H1 (cell line): ENCODE data around the gene TBC1D2. TPM values are rescaled to one million over a fixed set of nuclear protein-coding genes. Genes with fewer than 3 reads are reported as not detected.

Source experiments
- CTCF ChIA-PET: fragments of 300-600 bp; sonication (Branson Sonifier 250); formaldehyde crosslinking; loops from one replicate; lab custom pipeline; 2021; ENCODE audit not compliant: partially characterized antibody; lab: Charles Lee
- POLR2A ChIA-PET: fragments of 300-600 bp; sonication (Branson Sonifier 250); formaldehyde crosslinking; loops from one replicate; lab custom pipeline; 2021; ENCODE audit warnings: inconsistent platforms; ENCODE audit not compliant: partially characterized antibody; lab: Charles Lee
- DNase-seq, 2 experiments: peaks; one replicate each; pipeline versions ENCODE4 v3.0.0 to v3.0.0-alpha.2; 2010 to 2022; ENCODE audit warnings: low spot score in 2 of 2, low read depth in 1 of 2, mixed read lengths in 1 of 2
- FAIRE-seq: peaks from 2 replicates; lab custom pipeline; 2011; peaks lifted over from hg19 to GRCh38; lab: Jason Lieb, UNC
- H2AFZ ChIP-seq: 2 replicates; pipeline ENCODE4 v1.8.1; 2012; ENCODE audit warnings: low read length, inconsistent platforms
- H2AK5ac ChIP-seq: 2 replicates; pipeline ENCODE4 v1.6.1; 2013; ENCODE audit warnings: low read depth, low read length
- H2BK120ac ChIP-seq: replicated peaks from 2 replicates; pipeline ENCODE3; 2013; ENCODE audit warnings: low read depth, low read length, inconsistent platforms
- H2BK12ac ChIP-seq: 2 replicates; pipeline ENCODE4 v1.6.1; 2013; ENCODE audit warnings: low read depth, low read length
- H2BK15ac ChIP-seq: 2 replicates; pipeline ENCODE4 v1.6.1; 2013; ENCODE audit warnings: low read length
- H2BK20ac ChIP-seq: 2 replicates; pipeline ENCODE4 v1.6.1; 2013; ENCODE audit warnings: low read length
- H2BK5ac ChIP-seq: 2 replicates; pipeline ENCODE4 v1.6.1; 2013; ENCODE audit warnings: low read depth, low read length
- H3K14ac ChIP-seq: 2 replicates; pipeline ENCODE4 v1.6.1; 2013; ENCODE audit warnings: inconsistent platforms; ENCODE audit not compliant: insufficient read length
- H3K18ac ChIP-seq: 2 replicates; pipeline ENCODE4 v1.6.1; 2013; ENCODE audit warnings: low read length; ENCODE audit errors: extremely low read depth
- H3K23ac ChIP-seq: 2 replicates; pipeline ENCODE4 v1.6.1; 2013; ENCODE audit warnings: inconsistent platforms; ENCODE audit not compliant: insufficient read length
- H3K23me2 ChIP-seq: 2 replicates; pipeline ENCODE4 v1.6.1; 2013; ENCODE audit warnings: low read depth, low read length
- H3K27ac ChIP-seq: 2 replicates; pipeline ENCODE4 v1.6.1; 2011; ENCODE audit warnings: low read depth, low read length, inconsistent platforms
- H3K27me3 ChIP-seq, 4 experiments: replicated peaks in 1 of 4; 1 replicate in 1 of 4; 2 replicates in 3 of 4; pipeline versions ENCODE4 v1.6.1 to v1.8.1; 2011 to 2013; ENCODE audit warnings: low read length in 3 of 4, mild to moderate bottlenecking in 3 of 4, inconsistent platforms in 2 of 4, mixed read lengths in 2 of 4, moderate library complexity in 1 of 4; ENCODE audit not compliant: control insufficient read depth in 3 of 4, insufficient read depth in 3 of 4; ENCODE audit errors: extremely low read depth in 1 of 4
- H3K36me3 ChIP-seq, 4 experiments: 2 replicates each; pipeline versions ENCODE4 v1.6.1 to v1.8.1; 2011 to 2013; ENCODE audit warnings: mild to moderate bottlenecking in 4 of 4, low read length in 3 of 4, moderate library complexity in 2 of 4, control low read depth in 1 of 4, inconsistent platforms in 1 of 4; ENCODE audit not compliant: insufficient read depth in 4 of 4, control insufficient read depth in 2 of 4
- H3K4ac ChIP-seq: replicated peaks from 2 replicates; pipeline ENCODE3; 2013; ENCODE audit warnings: low read length, low read depth, mixed read lengths, inconsistent platforms; ENCODE audit not compliant: insufficient read length
- H3K4me1 ChIP-seq, 4 experiments: replicated peaks in 1 of 4; 1 replicate in 1 of 4; 2 replicates in 3 of 4; pipeline versions ENCODE4 v1.6.1 to v1.8.1; 2011 to 2013; ENCODE audit warnings: low read length in 3 of 4, inconsistent platforms in 2 of 4, mixed read lengths in 1 of 4; ENCODE audit not compliant: insufficient read depth in 4 of 4, control insufficient read depth in 3 of 4
- H3K4me2 ChIP-seq, 2 experiments: 2 replicates each; pipeline versions ENCODE4 v1.6.1 to v1.8.1; 2011 to 2013; ENCODE audit warnings: low read depth in 2 of 2, low read length in 2 of 2, control low read depth in 1 of 2, inconsistent platforms in 1 of 2, mild to moderate bottlenecking in 1 of 2; ENCODE audit not compliant: insufficient read depth in 1 of 2
- H3K4me3 ChIP-seq, 4 experiments: fragments of 200-600, 300-600 bp in 1 of 4; sonication (generic), shearing (Covaris generic), sonication (Bioruptor Twin) in 1 of 4; 2 replicates each; pipeline versions ENCODE4 v1.5.1 to v1.8.1; 2011 to 2016; ENCODE audit warnings: low read length in 4 of 4, low read depth in 3 of 4, control low read depth in 2 of 4, inconsistent platforms in 2 of 4, mild to moderate bottlenecking in 2 of 4, mixed read lengths in 1 of 4, moderate library complexity in 1 of 4; ENCODE audit not compliant: insufficient read depth in 2 of 4; ENCODE audit errors: extremely low read depth in 1 of 4
- H3K56ac ChIP-seq: replicated peaks from 2 replicates; pipeline ENCODE3; 2013; ENCODE audit warnings: low read depth, mild to moderate bottlenecking, mixed read lengths, low read length, inconsistent platforms; ENCODE audit not compliant: insufficient read length
- H3K79me1 ChIP-seq: 2 replicates; pipeline ENCODE4 v1.6.1; 2013; ENCODE audit warnings: low read depth, low read length, control low read depth
- H3K79me2 ChIP-seq, 2 experiments: 2 replicates each; pipeline versions ENCODE4 v1.6.1 to v1.8.1; 2012 to 2013; ENCODE audit warnings: low read length in 2 of 2, mild to moderate bottlenecking in 2 of 2, inconsistent platforms in 1 of 2; ENCODE audit not compliant: insufficient read depth in 2 of 2, control insufficient read depth in 1 of 2
- H3K9ac ChIP-seq, 4 experiments: replicated peaks in 1 of 4; 1 replicate in 1 of 4; 2 replicates in 3 of 4; pipeline versions ENCODE4 v1.6.1 to v1.8.1; 2011 to 2013; ENCODE audit warnings: low read depth in 3 of 4, low read length in 3 of 4, control low read depth in 2 of 4, mild to moderate bottlenecking in 2 of 4, moderate library complexity in 2 of 4, inconsistent platforms in 1 of 4; ENCODE audit errors: extremely low read depth in 1 of 4
- H3K9me3 ChIP-seq, 2 experiments: 2 replicates each; pipeline versions ENCODE4 v1.6.1 to v1.8.1; 2012 to 2013; ENCODE audit warnings: mild to moderate bottlenecking in 2 of 2, moderate library complexity in 2 of 2, control low read depth in 1 of 2, inconsistent platforms in 1 of 2, low read depth in 1 of 2, low read length in 1 of 2, mixed read lengths in 1 of 2; ENCODE audit not compliant: insufficient read depth in 2 of 2
- H4K20me1 ChIP-seq, 2 experiments: replicated peaks in 1 of 2; 2 replicates each; pipeline versions ENCODE3 to v1.8.1; 2011 to 2013; ENCODE audit warnings: inconsistent platforms in 2 of 2, low read length in 2 of 2, mild to moderate bottlenecking in 1 of 2; ENCODE audit not compliant: insufficient read depth in 2 of 2, control insufficient read depth in 1 of 2
- H4K5ac ChIP-seq: 2 replicates; pipeline ENCODE4 v1.6.1; 2013; ENCODE audit warnings: low read length, low read depth, mixed read lengths, inconsistent platforms; ENCODE audit not compliant: insufficient read length
- H4K8ac ChIP-seq: 2 replicates; pipeline ENCODE4 v1.8.0; 2013; ENCODE audit warnings: mild to moderate bottlenecking, moderate library complexity, low read length, inconsistent platforms; ENCODE audit not compliant: insufficient read depth; ENCODE audit errors: extremely low read depth
- H4K91ac ChIP-seq: replicated peaks from 2 replicates; pipeline ENCODE3; 2013; ENCODE audit warnings: low read length, mixed read lengths, inconsistent platforms; ENCODE audit not compliant: insufficient read length
- CTBP2 ChIP-seq: IDR thresholded peaks from 2 replicates; pipeline ENCODE4 v1.7.0; 2011; ENCODE audit warnings: borderline replicate concordance, mild to moderate bottlenecking, moderate library complexity, mixed read lengths, low read length; ENCODE audit not compliant: insufficient read depth, insufficient read length
- EZH2 ChIP-seq: fragments of 200-600 bp; sonication (generic); IDR thresholded peaks from 2 replicates; pipeline ENCODE4 v1.7.1; 2012; ENCODE audit warnings: low read depth, mild to moderate bottlenecking, moderate library complexity, low read length, inconsistent platforms; ENCODE audit not compliant: severe bottlenecking
- HDAC2 ChIP-seq, 2 experiments: fragments of 300-600 bp in 1 of 2; sonication (generic) in 1 of 2; IDR thresholded peaks; 2 replicates each; pipeline ENCODE4 v1.6.1; 2011 to 2012; ENCODE audit warnings: low read depth in 2 of 2, low read length in 2 of 2, mild to moderate bottlenecking in 2 of 2, moderate library complexity in 2 of 2, borderline replicate concordance in 1 of 2, inconsistent platforms in 1 of 2
- RAD21 ChIP-seq, 2 experiments: IDR thresholded peaks in 1 of 2; conservative IDR thresholded peaks in 1 of 2; 2 replicates each; pipeline ENCODE4 v1.6.1; 2011; ENCODE audit warnings: low read depth in 2 of 2, low read length in 2 of 2, improper control_type of control experiment in 1 of 2, inconsistent platforms in 1 of 2, mild to moderate bottlenecking in 1 of 2, moderate library complexity in 1 of 2
- RFX5 ChIP-seq: IDR thresholded peaks from 2 replicates; pipeline ENCODE4 v1.6.1; 2011; ENCODE audit warnings: low read depth, low read length, improper control_type of control experiment, borderline replicate concordance
- SP1 ChIP-seq: IDR thresholded peaks from 2 replicates; pipeline ENCODE4 v1.6.1; 2011; ENCODE audit warnings: low read depth, low read length
- SP4 ChIP-seq: IDR thresholded peaks from 2 replicates; pipeline ENCODE4 v1.6.1; 2012; ENCODE audit warnings: low read length, inconsistent platforms
- USF2 ChIP-seq: IDR thresholded peaks from 2 replicates; pipeline ENCODE4 v1.6.1; 2011; ENCODE audit warnings: low read length, improper control_type of control experiment
- WGBS, 2 experiments: shearing (Covaris generic) in 1 of 2; methylation state at CpG; one replicate each; pipeline versions ENCODE4 v1.1.6 to v1.1.7; 2013 to 2015; ENCODE audit warnings: low lambda C conversion rate in 2 of 2, mixed read lengths in 2 of 2, inconsistent platforms in 1 of 2, low coverage in 1 of 2, missing lambda C conversion rate in 1 of 2; ENCODE audit not compliant: insufficient replicate concordance in 2 of 2, insufficient coverage in 1 of 2, insufficient read length in 1 of 2; ENCODE audit errors: extremely low coverage in 1 of 2, missing lambda C conversion rate in 1 of 2; 5-methylcytosine and 5-hydroxymethylcytosine counted together
- polyA plus RNA-seq, 7 experiments: library from polyadenylated mRNA; depleted of rRNA in 3 of 7; stranded (reverse) in 5 of 7; unstranded in 2 of 7; fragments of >200 nt in 5 of 7; fragments of 200-250 nt in 2 of 7; gene quantifications; 1 replicate in 5 of 7; 2 replicates in 1 of 7; 4 replicates in 1 of 7; pipeline versions ENCODE4 v1.2.1 to v1.2.3, GENCODE V29; 2011 to 2013; ENCODE audit warnings: missing spikeins in 2 of 7, mixed read lengths in 2 of 7
- total RNA-seq: library from RNA; stranded (reverse); fragmentation: NEBNext Ultra II Directional; extraction: Animal tissue kit (Norgen Biotek cat#: 25700); gene quantifications from 2 replicates; pipeline ENCODE4 v1.2.1, GENCODE V29; 2021
- TF ChIP-seq, protein P1 (sequence below): IDR thresholded peaks from 2 replicates; pipeline ENCODE4 v1.6.1; 2012; ENCODE audit warnings: inconsistent platforms

The TBC1D2 gene
- total and polyA plus RNA-seq, 2 of the 8 experiments (the other 6 are each of a cell fraction or from before 2014, with no cell fraction given), result 7.4 TPM

GRCh38 chr9:98234245-98234825, 21.1 kb downstream of the TBC1D2 start:
- H3K9ac ChIP-seq, result no peak overlapping the region
- CTCF ChIA-PET, result interaction anchor here (0.9 to 6.3 kb wide), 19 partner anchors 8 to 189 kb away, joined by 3 to 45 read pairs (median 4); partner anchors contain the start of gene TBC1D2
- H3K4me2 ChIP-seq, result no peak overlapping the region
- H3K23me2 ChIP-seq, result no peaks in the 10 kb centered on the region
- no peak overlapping the region for H3K27ac ChIP-seq
- no peak for FAIRE-seq
- no peak overlapping the region for H2BK15ac ChIP-seq
- H2AK5ac ChIP-seq, result no peak overlapping the region
- no peak overlapping the region for H3K14ac ChIP-seq
- no peak overlapping the region for H2BK20ac ChIP-seq
- no peaks in the 10 kb centered on the region for H4K20me1 ChIP-seq
- H3K18ac ChIP-seq, result no peak overlapping the region
- no peak overlapping the region for H2BK5ac ChIP-seq
- H2BK12ac ChIP-seq, result no peak overlapping the region; the same call in 1 of the 2 replicates
- H3K79me1 ChIP-seq, result no peaks in the 10 kb centered on the region
- H3K36me3 ChIP-seq, result peaks cover 0 to 4% (median 0%) of the 10 kb centered on the region in 4 experiments; a peak in 1 of 8 replicates
- H3K23ac ChIP-seq, result no peak overlapping the region
- DNase-seq, result no peak
- H3K4me1 ChIP-seq, result no peaks in the 10 kb centered on the region
- no peak overlapping the region for H4K5ac ChIP-seq
- H3K79me2 ChIP-seq, result no peaks in the 10 kb centered on the region
- H3K9me3 ChIP-seq, result no peaks in the 10 kb centered on the region
- H3K56ac ChIP-seq, result no peak overlapping the region
- H4K91ac ChIP-seq, result no peak overlapping the region
- no peak overlapping the region for H2BK120ac ChIP-seq
- no peak overlapping the region for H3K4ac ChIP-seq
- no peak overlapping the region for H4K8ac ChIP-seq
- no peak overlapping the region for H2AFZ ChIP-seq
- 83% methylated on average over 9 of the region's 9 CpGs; no CpG with 5 or more reads in 1 of the 2 experiments for WGBS, 2 experiments
- POLR2A ChIA-PET, result interaction anchor here (0.7 to 1.7 kb wide), 6 partner anchors 8 to 21 kb away, joined by 3 to 5 read pairs (median 4); partner anchors contain the start of gene TBC1D2
- no peak overlapping the region for H3K4me3 ChIP-seq
- H3K27me3 ChIP-seq, result no peaks in the 10 kb centered on the region
- TF ChIP-seq SP1, result no peak
- no peak for TF ChIP-seq USF2
- TF ChIP-seq EZH2, result no peak
- TF ChIP-seq SP4, result no peak
- no peak for TF ChIP-seq CTBP2
- no peak for TF ChIP-seq RFX5
- TF ChIP-seq, protein P1, sequence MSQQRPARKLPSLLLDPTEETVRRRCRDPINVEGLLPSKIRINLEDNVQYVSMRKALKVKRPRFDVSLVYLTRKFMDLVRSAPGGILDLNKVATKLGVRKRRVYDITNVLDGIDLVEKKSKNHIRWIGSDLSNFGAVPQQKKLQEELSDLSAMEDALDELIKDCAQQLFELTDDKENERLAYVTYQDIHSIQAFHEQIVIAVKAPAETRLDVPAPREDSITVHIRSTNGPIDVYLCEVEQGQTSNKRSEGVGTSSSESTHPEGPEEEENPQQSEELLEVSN, result no peak
- TF ChIP-seq HDAC2 (IDR thresholded peaks at IDR 0.05; ENCODE audit: borderline replicate concordance in 1 of 2, low read depth in 2 of 2, low read length in 2 of 2), result no peak
- peak in 1 of 2 experiments; percentile 24; a peak in 1 of 4 replicates for TF ChIP-seq RAD21 (IDR thresholded peaks at IDR 0.05 in 1 of 2, conservative IDR thresholded peaks at IDR 0.05 in 1 of 2; ENCODE audit: low read depth in 2 of 2, low read length in 2 of 2)
